WTC11 (cell line): Measurements from ENCODE around the gene CDH12. TPM values are rescaled to one million over a fixed set of nuclear protein-coding genes. Genes with fewer than 3 reads are reported as not detected.

ENCODE experiments used
- ATAC-seq: fragments of 200-7000 bp; cut with Tn5 transposase; 2 replicates; pipeline ENCODE4 v1.10.0; 2021; ENCODE audit warnings: mild to moderate bottlenecking, moderate library complexity
- CTCF ChIA-PET: fragments of 300-600 bp; sonication (Branson Sonifier 250); formaldehyde crosslinking; loops from one replicate; lab custom pipeline; 2021; ENCODE audit warnings: antibody characterized with exemption; lab: Charles Lee
- POLR2A ChIA-PET: fragments of 350-600 bp; sonication (Branson Sonifier 250); formaldehyde crosslinking; loops from one replicate; lab custom pipeline; 2021; ENCODE audit warnings: antibody characterized with exemption; lab: Charles Lee
- DNase-seq: peaks from one replicate; pipeline ENCODE4 v3.0.0; 2021; ENCODE audit warnings: low spot score
- H3K27ac Mint-ChIP-seq: 2 replicates; pipeline ENCODE4 v1.8.0; 2021; ENCODE audit warnings: mixed read lengths
- H3K27me3 Mint-ChIP-seq: 2 replicates; pipeline ENCODE4 v1.8.0; 2021; ENCODE audit warnings: low read depth, mild to moderate bottlenecking, moderate library complexity, mixed read lengths
- H3K36me3 Mint-ChIP-seq: 2 replicates; pipeline ENCODE4 v1.8.0; 2021; ENCODE audit warnings: mixed read lengths
- H3K4me1 Mint-ChIP-seq: 2 replicates; pipeline ENCODE4 v1.8.0; 2022; ENCODE audit warnings: mixed read lengths
- H3K4me3 Mint-ChIP-seq: 2 replicates; pipeline ENCODE4 v1.8.0; 2021; ENCODE audit warnings: mild to moderate bottlenecking, moderate library complexity, mixed read lengths
- H3K9me3 Mint-ChIP-seq: 2 replicates; pipeline ENCODE4 v1.8.0; 2021; ENCODE audit warnings: mixed read lengths
- ATF2 ChIP-seq: sonication (generic); formaldehyde crosslinking; IDR thresholded peaks from 2 replicates; pipeline ENCODE4 v1.8.1; 2022; ENCODE audit warnings: low read depth, missing genetic modification reagents, borderline replicate concordance
- CDX4 ChIP-seq: fragments of 250-450 bp; sonication (Bioruptor Pico); IDR thresholded peaks from 2 replicates; pipeline ENCODE4 v1.9.0; 2021; ENCODE audit warnings: moderate library complexity, mild to moderate bottlenecking, inconsistent platforms, borderline replicate concordance
- CTCF ChIP-seq: fragments of 200-600 bp; IDR thresholded peaks from 2 replicates; pipeline ENCODE4 v1.8.0; 2022; ENCODE audit warnings: antibody characterized with exemption
- FOXK1 ChIP-seq: sonication (generic); formaldehyde crosslinking; IDR thresholded peaks from 2 replicates; pipeline ENCODE4 v1.8.0; 2022; ENCODE audit warnings: mild to moderate bottlenecking, moderate library complexity, missing genetic modification reagents
- FOXP1 ChIP-seq: sonication (generic); formaldehyde crosslinking; IDR thresholded peaks from 2 replicates; pipeline ENCODE4 v1.8.0; 2022; ENCODE audit warnings: missing genetic modification reagents, mild to moderate bottlenecking, moderate library complexity, borderline replicate concordance
- FOXP4 ChIP-seq: sonication (generic); formaldehyde crosslinking; IDR thresholded peaks from 2 replicates; pipeline ENCODE4 v1.8.0; 2022; ENCODE audit warnings: mild to moderate bottlenecking, missing genetic modification reagents
- IRF1 ChIP-seq: sonication (generic); formaldehyde crosslinking; IDR thresholded peaks from 2 replicates; pipeline ENCODE4 v1.8.0; 2023; ENCODE audit warnings: missing genetic modification reagents
- JAZF1 ChIP-seq: fragments of 250-450 bp; sonication (Bioruptor Pico); IDR thresholded peaks from 2 replicates; pipeline ENCODE4 v1.9.0; 2021; ENCODE audit warnings: moderate library complexity, mild to moderate bottlenecking, inconsistent platforms
- MLX ChIP-seq: sonication (generic); formaldehyde crosslinking; IDR thresholded peaks from 2 replicates; pipeline ENCODE4 v1.8.1; 2023; ENCODE audit warnings: mild to moderate bottlenecking, missing genetic modification reagents, moderate library complexity
- MXD4 ChIP-seq: fragments of 250-450 bp; sonication (Bioruptor Pico); IDR thresholded peaks from 2 replicates; pipeline ENCODE4 v1.8.0; 2021; ENCODE audit warnings: mild to moderate bottlenecking, moderate library complexity, borderline replicate concordance
- NR2C2 ChIP-seq: sonication (generic); formaldehyde crosslinking; IDR thresholded peaks from 2 replicates; pipeline ENCODE4 v1.8.0; 2022; ENCODE audit warnings: mild to moderate bottlenecking, missing genetic modification reagents
- SP1 ChIP-seq: sonication (generic); formaldehyde crosslinking; conservative IDR thresholded peaks from 2 replicates; pipeline ENCODE4 v1.8.1; 2022; ENCODE audit warnings: missing genetic modification reagents
- STAT6 ChIP-seq: sonication (generic); formaldehyde crosslinking; conservative IDR thresholded peaks from 2 replicates; pipeline ENCODE4 v1.8.1; 2023; ENCODE audit warnings: mild to moderate bottlenecking, low read depth, missing genetic modification reagents, moderate library complexity
- TP53 ChIP-seq: sonication (generic); formaldehyde crosslinking; IDR thresholded peaks from 2 replicates; pipeline ENCODE4 v1.8.1; 2023; ENCODE audit warnings: mild to moderate bottlenecking, missing genetic modification reagents
- ZMAT4 ChIP-seq: fragments of 250-450 bp; sonication (Bioruptor Pico); IDR thresholded peaks from 2 replicates; pipeline ENCODE4 v1.9.0; 2021; ENCODE audit warnings: mild to moderate bottlenecking
- ZNF232 ChIP-seq: sonication (generic); formaldehyde crosslinking; IDR thresholded peaks from 2 replicates; pipeline ENCODE4 v1.8.0; 2022; ENCODE audit warnings: mild to moderate bottlenecking, missing genetic modification reagents
- ZNF671 ChIP-seq: fragments of 250-450 bp; sonication (Bioruptor Pico); IDR thresholded peaks from 2 replicates; pipeline ENCODE4 v1.8.0; 2021; ENCODE audit warnings: mild to moderate bottlenecking
- ZSCAN18 ChIP-seq: fragments of 250-450 bp; sonication (Bioruptor Pico); IDR thresholded peaks from 2 replicates; pipeline ENCODE4 v2.1.2; 2022; ENCODE audit warnings: mild to moderate bottlenecking, moderate library complexity
- total RNA-seq: library from RNA; stranded (reverse); gene quantifications from 3 replicates; pipeline ENCODE4 v1.2.3, GENCODE V29; 2021

CDH12 gene
- total RNA-seq, 1 experiment from 2014 or later: not detected

GRCh38 chr5:22567983-22568382 lies 285.2 kb downstream of the CDH12 start:
- Mint-ChIP-seq H3K4me3 (no peak overlapping the region), H3K36me3 (no peaks in the 10 kb centered on the region; the same call in 1 of the 2 replicates), H3K27me3 (no peaks in the 10 kb centered on the region), H3K27ac (no peak overlapping the region), H3K4me1 (no peaks in the 10 kb centered on the region), H3K9me3 (peaks cover 9% of the 10 kb centered on the region)
- DNase-seq: no peak
- no peak for ATAC-seq
- ChIA-PET CTCF (no interaction called here), POLR2A (no interaction called here)
- no peak for TF ChIP-seq CDX4 (CRISPR knock-in tag)
- no peak for TF ChIP-seq MLX
- TF ChIP-seq IRF1 (CRISPR knock-in tag): no peak
- TF ChIP-seq ZSCAN18 (CRISPR knock-in tag): no peak
- no peak for TF ChIP-seq JAZF1 (CRISPR knock-in tag)

- ChIA-PET CTCF (no interaction called here), POLR2A (interaction anchor here (0.6 kb wide), 1 partner anchor 13 kb away, joined by 8 read pairs; no protein-coding TSS in a partner anchor)
- Mint-ChIP-seq H3K36me3 (no peaks in the 10 kb centered on the region), H3K27me3 (no peaks in the 10 kb centered on the region), H3K27ac (no peak overlapping the region), H3K4me3 (no peak overlapping the region), H3K9me3 (no peaks in the 10 kb centered on the region), H3K4me1 (no peaks in the 10 kb centered on the region)
- no peak for DNase-seq
- TF ChIP-seq NR2C2 (CRISPR knock-in tag) (no peak), SP1 (CRISPR knock-in tag) (no peak), ZNF232 (CRISPR knock-in tag) (no peak), FOXP4 (no peak), FOXK1 (CRISPR knock-in tag) (no peak), TP53 (no peak), ATF2 (no peak), MXD4 (CRISPR knock-in tag) (no peak), STAT6 (CRISPR knock-in tag) (no peak), CTCF (no peak), JAZF1 (CRISPR knock-in tag) (no peak), FOXP1 (no peak), ZMAT4 (CRISPR knock-in tag) (no peak), ZNF671 (no peak)
- no peak for ATAC-seq
These were observed 293.0 kb downstream of the CDH12 start for GRCh38 chr5:22560147-22560546.
